ENCODE measurements around the gene ENTHD1. TPM values are rescaled to one million over a fixed set of nuclear protein-coding genes. Genes with fewer than 3 reads are reported as not detected.

Gene ENTHD1
- total and polyA plus RNA-seq, 2 of the 4 experiments (the other 2 are of a cell fraction), result not detected

GRCh38 chr22:39815932-39816331, 77.6 kb downstream of the ENTHD1 start:
- Histone ChIP-seq H3K23ac (ENCODE audit: low read depth, low read length) (no peak overlapping the region), H3K27ac (ENCODE audit: insufficient read depth, low read length) (no peak overlapping the region), H3K14ac (replicated peaks; ENCODE audit: low read depth, low read length) (no peak overlapping the region), H3K18ac (ENCODE audit: low read depth, low read length) (no peak overlapping the region), H3K4me1 (ENCODE audit: control insufficient read depth, insufficient read depth, low read length) (peaks cover 5% of the 10 kb centered on the region; the same call in 1 of the 2 replicates), H2BK5ac (ENCODE audit: low read depth, low read length, poor library complexity, severe bottlenecking) (no peak overlapping the region), H4K91ac (ENCODE audit: insufficient read depth, low read depth, low read length) (no peak overlapping the region), H2AFZ (replicated peaks; ENCODE audit: low read length, poor library complexity) (no peak overlapping the region), H3K4me2 (ENCODE audit: low read depth, low read length) (no peak overlapping the region), H3K56ac (ENCODE audit: extremely low read depth, insufficient read depth, low read length) (no peak overlapping the region), H4K20me1 (ENCODE audit: insufficient read depth, low read length) (no peaks in the 10 kb centered on the region), H3K4ac (ENCODE audit: low read depth, low read length) (no peak overlapping the region), H3K27me3 (ENCODE audit: control insufficient read depth, insufficient read depth, low read length) (peaks cover 11% of the 10 kb centered on the region), H3K9me3 (ENCODE audit: control insufficient read depth, insufficient read depth, low read length) (no peaks in the 10 kb centered on the region), H3K79me1 (ENCODE audit: low read depth in 1 of 2, low read length in 2 of 2) (no peaks in the 10 kb centered on the region), H2BK20ac (ENCODE audit: low read depth, low read length) (no peak overlapping the region), H3K36me3 (ENCODE audit: control insufficient read depth, insufficient read depth, low read length) (no peaks in the 10 kb centered on the region), H3K9ac (ENCODE audit: low read depth, low read length) (no peak overlapping the region), H4K5ac (ENCODE audit: low read depth, low read length) (no peak overlapping the region), H3K9me1 (ENCODE audit: insufficient read depth, low read length) (no peaks in the 10 kb centered on the region), H4K8ac (ENCODE audit: low read depth in 2 of 2, low read length in 2 of 2) (no peak overlapping the region), H2AK9ac (replicated peaks; ENCODE audit: low read depth, low read length, poor library complexity) (no peak overlapping the region), H3K4me3 (ENCODE audit: insufficient read depth, low read depth, low read length) (no peak overlapping the region), H2AK5ac (ENCODE audit: low read depth, low read length) (no peak overlapping the region), H2BK15ac (ENCODE audit: low read depth, low read length) (no peak overlapping the region), H2BK120ac (ENCODE audit: low read depth, low read length) (no peak overlapping the region)
- DNase-seq (no peak), ATAC-seq (ENCODE audit: low read depth) (no peak)
- intact Hi-C loops (cut with micrococcal nuclease), result no loop called here
- no TSS peak for BruUV-seq (replicated peaks)
- TF ChIP-seq CHD1 (IDR thresholded peaks at IDR 0.05; ENCODE audit: low read depth, low read length), result no peak
- TF ChIP-seq NFE2L2 (IDR thresholded peaks at IDR 0.05; ENCODE audit: low read depth, low read length), result no peak
- TF ChIP-seq RAD21 (IDR thresholded peaks at IDR 0.05; ENCODE audit: low read length), result no peak
- TF ChIP-seq RFX5 (IDR thresholded peaks at IDR 0.05; ENCODE audit: low read depth, low read length), result no peak
- TF ChIP-seq ELK1 (IDR thresholded peaks at IDR 0.05; ENCODE audit: borderline replicate concordance, low read depth, low read length), result no peak
- no peak for TF ChIP-seq CEBPB (IDR thresholded peaks at IDR 0.05; ENCODE audit: low read depth, low read length)
- TF ChIP-seq POLR2A (IDR thresholded peaks at IDR 0.05; ENCODE audit: low read depth, low read length), result no peak
- TF ChIP-seq RCOR1 (IDR thresholded peaks at IDR 0.05; ENCODE audit: insufficient replicate concordance, low read length), result no peak
- ChIA-PET CTCF (no interaction called here), POLR2A (ENCODE audit: unreplicated experiment) (no interaction called here)
- in situ Hi-C loops (cut with MboI; ENCODE audit: low sequenced_read_pairs), result no loop called here
- dilution Hi-C loops (cut with HindIII; ENCODE audit: low sequenced_read_pairs, unreplicated experiment), result no loop called here
- no CpG with 5 or more reads among the region's 2 CpGs for WGBS, 2 experiments (ENCODE audit: extremely low coverage in 2 of 2, insufficient read length in 1 of 2)
